Omental fat pad (tissue), 4 donors: ENCODE measurements around the gene HOXC13. TPM values are rescaled to one million over a fixed set of nuclear protein-coding genes. Genes with fewer than 3 reads are reported as not detected.

Experiments used
- ATAC-seq: fragments of 150-250 bp; one replicate; pipeline ENCODE4 v1.9.1; 2016; ENCODE audit warnings: mild to moderate bottlenecking, moderate library complexity; ENCODE audit not compliant: low FRiP score
- DNase-seq: peaks from one replicate; pipeline ENCODE4 v3.0.0-alpha.2; 2019; ENCODE audit warnings: low spot score
- CTCF ChIP-seq, 3 donors: fragments of 450-650 bp; IDR thresholded peaks; one replicate each; pipeline ENCODE4 v1.5.1; 2016 to 2017; ENCODE audit warnings: antibody characterized with exemption in 3 of 3, mild to moderate bottlenecking in 3 of 3, moderate library complexity in 2 of 3
- total RNA-seq, 4 donors: library from RNA; depleted of rRNA; stranded (reverse); fragments of >200 nt; gene quantifications; one replicate each; pipeline ENCODE4 v1.1.0, GENCODE V29; 2016

Gene HOXC13
- total RNA-seq, 4 donors from 2014 or later = not detected

- TF ChIP-seq CTCF (IDR thresholded peaks at IDR 0.05) = no peak
- no peak for DNase-seq
- no peak for ATAC-seq
These were observed 18.4 kb downstream of the HOXC13 start for GRCh38 chr12:53956914-53957536.

- no peak for TF ChIP-seq CTCF (IDR thresholded peaks at IDR 0.05)
- ATAC-seq = no peak
These were observed 19.5 kb downstream of the HOXC13 start for GRCh38 chr12:53958128-53958527.

GRCh38 chr12:53959314-53959713 lies 20.7 kb downstream of the HOXC13 start:
- DNase-seq = no peak

More at GRCh38 chr12:53958128-53958527, 19.5 kb downstream of the HOXC13 start:
- no peak for DNase-seq

GRCh38 chr12:53960187-53961024 lies 21.8 kb downstream of the HOXC13 start:
- DNase-seq = no peak
- no peak for TF ChIP-seq CTCF (IDR thresholded peaks at IDR 0.05)
- ATAC-seq = no peak

More at GRCh38 chr12:53959314-53959713, 20.7 kb downstream of the HOXC13 start:
- ATAC-seq = no peak
- TF ChIP-seq CTCF (IDR thresholded peaks at IDR 0.05) = no peak

DNA sequence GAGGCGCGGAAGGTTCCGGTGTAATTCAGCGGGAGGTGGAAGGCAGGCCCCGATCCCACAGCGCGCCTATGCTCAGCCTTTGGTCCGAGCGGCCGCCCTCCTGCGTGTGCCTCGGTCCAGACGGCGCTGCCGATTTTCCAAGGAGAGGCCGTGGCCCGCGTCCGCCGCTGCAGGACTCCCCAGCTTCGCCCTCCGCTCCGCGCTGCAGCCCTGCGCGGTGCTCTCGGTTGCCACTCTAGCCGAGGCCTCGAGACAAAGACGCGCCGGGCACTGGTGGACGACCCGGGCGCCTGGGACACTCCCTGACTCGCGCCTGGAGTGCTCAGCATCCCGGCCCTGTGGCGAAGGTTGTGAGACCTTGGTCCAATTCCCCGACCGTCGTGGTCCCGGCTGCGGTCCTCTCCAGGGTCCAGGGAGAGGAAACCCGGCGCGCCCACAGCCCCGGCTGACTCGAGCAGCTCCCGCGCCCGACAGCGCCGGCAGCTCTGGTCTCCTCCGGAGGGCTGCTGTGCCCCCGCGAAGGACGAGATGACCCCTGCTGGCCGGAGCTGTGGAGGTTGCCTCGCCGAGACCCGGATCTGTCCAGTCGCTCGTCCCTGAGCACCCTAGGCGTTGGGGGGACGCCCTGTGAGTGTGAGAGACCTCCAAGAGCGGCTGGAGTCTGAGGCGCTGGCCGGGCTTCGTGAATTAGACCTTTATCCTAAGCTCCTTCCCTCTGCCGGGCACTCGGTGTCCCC lies 22.6 kb downstream of the HOXC13 start:
- DNase-seq = no peak
- TF ChIP-seq CTCF (IDR thresholded peaks at IDR 0.05) = no peak
- no peak for ATAC-seq

DNA sequence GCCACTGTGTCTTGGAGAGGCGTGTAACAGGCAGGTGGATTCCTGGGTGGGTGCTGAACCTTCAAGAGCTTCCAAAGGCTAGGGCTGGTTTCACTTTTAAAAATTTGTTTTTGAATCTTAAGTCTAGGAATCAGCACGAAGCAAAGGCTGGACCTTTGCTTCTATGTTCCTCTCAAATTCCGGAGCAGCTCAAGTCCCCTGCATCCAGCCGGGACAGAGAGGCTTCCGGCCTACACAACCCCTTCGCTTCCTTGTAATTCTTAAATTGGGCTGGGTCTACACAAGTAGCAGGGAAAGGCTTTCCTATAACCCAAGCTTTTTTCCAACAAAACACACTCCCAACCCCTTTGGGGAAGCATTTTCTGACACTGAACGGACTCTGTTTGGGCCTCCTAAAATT lies 24.4 kb downstream of the HOXC13 start:
- DNase-seq (no peak), ATAC-seq (no peak)
- TF ChIP-seq CTCF (IDR thresholded peaks at IDR 0.05) = no peak
